Astrocyte (in vitro differentiated cells and primary cell): ENCODE measurements around the gene DNMT1. TPM values are rescaled to one million over a fixed set of nuclear protein-coding genes. Genes with fewer than 3 reads are reported as not detected.
"Not testable (repeated sequence)": the region's sequence is repeated elsewhere in the genome, so short reads cannot be mapped to it uniquely, and the experiment has no call there.

Experiments
- DNase-seq: peaks from one replicate; pipeline ENCODE4 v3.0.0-alpha.2; 2010; ENCODE audit warnings: low read depth
- FAIRE-seq: peaks from 2 replicates; lab custom pipeline; 2011; peaks lifted over from hg19 to GRCh38; lab: Jason Lieb, UNC
- H2AFZ ChIP-seq: 2 replicates; pipeline ENCODE4 v1.6.0; 2012; ENCODE audit warnings: low read depth, low read length, inconsistent platforms
- H3K27ac ChIP-seq: 2 replicates; pipeline ENCODE4 v1.5.1; 2011; ENCODE audit warnings: low read depth, low read length, inconsistent platforms
- H3K27me3 ChIP-seq: 2 replicates; pipeline ENCODE4 v1.6.0; 2011; ENCODE audit warnings: low read length, inconsistent platforms; ENCODE audit not compliant: insufficient read depth
- H3K36me3 ChIP-seq: 2 replicates; pipeline ENCODE4 v1.5.1; 2011; ENCODE audit warnings: low read length, inconsistent platforms; ENCODE audit not compliant: insufficient read depth
- H3K4me1 ChIP-seq: 2 replicates; pipeline ENCODE4 v1.5.1; 2011; ENCODE audit warnings: low read length, inconsistent platforms; ENCODE audit not compliant: insufficient read depth
- H3K4me2 ChIP-seq: 2 replicates; pipeline ENCODE4 v1.6.0; 2012; ENCODE audit warnings: low read length, inconsistent platforms
- H3K4me3 ChIP-seq: 2 replicates; pipeline ENCODE4 v1.5.1; 2011; ENCODE audit warnings: low read depth, mild to moderate bottlenecking, low read length, inconsistent platforms; ENCODE audit not compliant: insufficient read depth
- H3K79me2 ChIP-seq: 2 replicates; pipeline ENCODE4 v1.6.0; 2012; ENCODE audit warnings: mild to moderate bottlenecking, low read length, inconsistent platforms; ENCODE audit not compliant: insufficient read depth
- H3K9ac ChIP-seq: 2 replicates; pipeline ENCODE4 v1.6.0; 2012; ENCODE audit warnings: mild to moderate bottlenecking, low read length, inconsistent platforms
- H3K9me3 ChIP-seq: 2 replicates; pipeline ENCODE4 v1.5.1; 2012; ENCODE audit warnings: low read depth, mild to moderate bottlenecking, low read length, inconsistent platforms; ENCODE audit not compliant: insufficient read depth
- H4K20me1 ChIP-seq: 2 replicates; pipeline ENCODE4 v1.6.0; 2012; ENCODE audit warnings: low read length, inconsistent platforms; ENCODE audit not compliant: insufficient read depth
- H3K27ac Mint-ChIP-seq: one replicate; pipeline ENCODE4 v1.8.0; 2021; ENCODE audit warnings: mild to moderate bottlenecking, mixed read lengths; ENCODE audit not compliant: unreplicated experiment
- H3K27me3 Mint-ChIP-seq: one replicate; pipeline ENCODE4 v1.8.0; 2021; ENCODE audit warnings: low read depth, mixed read lengths; ENCODE audit not compliant: unreplicated experiment
- H3K36me3 Mint-ChIP-seq: one replicate; pipeline ENCODE4 v1.8.0; 2021; ENCODE audit warnings: low read depth, mixed read lengths; ENCODE audit not compliant: unreplicated experiment
- H3K4me1 Mint-ChIP-seq: one replicate; pipeline ENCODE4 v1.8.0; 2021; ENCODE audit warnings: low read depth, mixed read lengths; ENCODE audit not compliant: unreplicated experiment
- H3K4me3 Mint-ChIP-seq: one replicate; pipeline ENCODE4 v1.8.0; 2021; ENCODE audit warnings: mild to moderate bottlenecking, moderate library complexity, mixed read lengths; ENCODE audit not compliant: unreplicated experiment
- H3K9me3 Mint-ChIP-seq: one replicate; pipeline ENCODE4 v1.8.0; 2021; ENCODE audit warnings: mild to moderate bottlenecking, mixed read lengths; ENCODE audit not compliant: unreplicated experiment
- EZH2 ChIP-seq: IDR thresholded peaks from 2 replicates; pipeline ENCODE4 v1.6.1; 2012; ENCODE audit warnings: mild to moderate bottlenecking, low read length, inconsistent platforms; ENCODE audit not compliant: insufficient read depth
- total RNA-seq: library from RNA; stranded (reverse); gene quantifications from 2 replicates; pipeline ENCODE4 v1.2.1, GENCODE V29; 2021
- TF ChIP-seq, protein P1 (sequence below): IDR thresholded peaks from 2 replicates; pipeline ENCODE4 v1.5.1; 2011; ENCODE audit warnings: low read depth, mild to moderate bottlenecking, inconsistent platforms, low read length, moderate library complexity; ENCODE audit not compliant: insufficient read depth

Gene DNMT1
- total RNA-seq, 1 donor from 2014 or later: 50.6 TPM

GRCh38 chr19:10205636-10206035, 10.9 kb upstream of the DNMT1 start:
- no peaks in the 10 kb centered on the region for H3K79me2 ChIP-seq
- H3K9ac ChIP-seq: no peak overlapping the region
- TF ChIP-seq, protein P1, sequence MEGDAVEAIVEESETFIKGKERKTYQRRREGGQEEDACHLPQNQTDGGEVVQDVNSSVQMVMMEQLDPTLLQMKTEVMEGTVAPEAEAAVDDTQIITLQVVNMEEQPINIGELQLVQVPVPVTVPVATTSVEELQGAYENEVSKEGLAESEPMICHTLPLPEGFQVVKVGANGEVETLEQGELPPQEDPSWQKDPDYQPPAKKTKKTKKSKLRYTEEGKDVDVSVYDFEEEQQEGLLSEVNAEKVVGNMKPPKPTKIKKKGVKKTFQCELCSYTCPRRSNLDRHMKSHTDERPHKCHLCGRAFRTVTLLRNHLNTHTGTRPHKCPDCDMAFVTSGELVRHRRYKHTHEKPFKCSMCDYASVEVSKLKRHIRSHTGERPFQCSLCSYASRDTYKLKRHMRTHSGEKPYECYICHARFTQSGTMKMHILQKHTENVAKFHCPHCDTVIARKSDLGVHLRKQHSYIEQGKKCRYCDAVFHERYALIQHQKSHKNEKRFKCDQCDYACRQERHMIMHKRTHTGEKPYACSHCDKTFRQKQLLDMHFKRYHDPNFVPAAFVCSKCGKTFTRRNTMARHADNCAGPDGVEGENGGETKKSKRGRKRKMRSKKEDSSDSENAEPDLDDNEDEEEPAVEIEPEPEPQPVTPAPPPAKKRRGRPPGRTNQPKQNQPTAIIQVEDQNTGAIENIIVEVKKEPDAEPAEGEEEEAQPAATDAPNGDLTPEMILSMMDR: no peak
- no peak for TF ChIP-seq EZH2
- FAIRE-seq: no peak
- no peaks in the 10 kb centered on the region for H3K36me3 ChIP-seq
- Mint-ChIP-seq H3K36me3 (peaks cover 2% of the 10 kb centered on the region), H3K27ac (no peak overlapping the region), H3K4me1 (peaks cover 11% of the 10 kb centered on the region), H3K27me3 (peaks cover 5% of the 10 kb centered on the region), H3K9me3 (peaks cover 9% of the 10 kb centered on the region), H3K4me3 (no peak overlapping the region)
- H3K27ac ChIP-seq: no peak overlapping the region
- no peak for DNase-seq
- H4K20me1 ChIP-seq: no peaks in the 10 kb centered on the region
- H2AFZ ChIP-seq: no peak overlapping the region
- H3K4me2 ChIP-seq: no peak overlapping the region
- H3K9me3 ChIP-seq: no peaks in the 10 kb centered on the region
- H3K4me1 ChIP-seq: peaks cover 19% of the 10 kb centered on the region
- H3K27me3 ChIP-seq: no peaks in the 10 kb centered on the region
- no peak overlapping the region for H3K4me3 ChIP-seq

- no peak overlapping the region for H3K4me3 ChIP-seq
- H3K36me3 Mint-ChIP-seq: peaks cover 2% of the 10 kb centered on the region
- no peak overlapping the region for H3K4me2 ChIP-seq
- no peak overlapping the region for H3K9ac ChIP-seq
- H3K27me3 ChIP-seq: no peaks in the 10 kb centered on the region
- no peaks in the 10 kb centered on the region for H3K79me2 ChIP-seq
- no peak overlapping the region for H3K27ac Mint-ChIP-seq
- no peak overlapping the region for H2AFZ ChIP-seq
- FAIRE-seq (no peak), DNase-seq (no peak)
- no peak overlapping the region for H3K27ac ChIP-seq
- peaks cover 9% of the 10 kb centered on the region for H3K9me3 Mint-ChIP-seq
- H3K9me3 ChIP-seq: no peaks in the 10 kb centered on the region
- peaks cover 2% of the 10 kb centered on the region for H3K27me3 Mint-ChIP-seq
- peaks cover 9% of the 10 kb centered on the region for H3K4me1 Mint-ChIP-seq
- TF ChIP-seq, protein P1: no peak
- no peak for TF ChIP-seq EZH2
- H3K4me1 ChIP-seq: peaks cover 13% of the 10 kb centered on the region
- H4K20me1 ChIP-seq: no peaks in the 10 kb centered on the region
- H3K36me3 ChIP-seq: no peaks in the 10 kb centered on the region
- H3K4me3 Mint-ChIP-seq: no peak overlapping the region
Measured at GRCh38 chr19:10203686-10204085, 8.9 kb upstream of the DNMT1 start.

DNA sequence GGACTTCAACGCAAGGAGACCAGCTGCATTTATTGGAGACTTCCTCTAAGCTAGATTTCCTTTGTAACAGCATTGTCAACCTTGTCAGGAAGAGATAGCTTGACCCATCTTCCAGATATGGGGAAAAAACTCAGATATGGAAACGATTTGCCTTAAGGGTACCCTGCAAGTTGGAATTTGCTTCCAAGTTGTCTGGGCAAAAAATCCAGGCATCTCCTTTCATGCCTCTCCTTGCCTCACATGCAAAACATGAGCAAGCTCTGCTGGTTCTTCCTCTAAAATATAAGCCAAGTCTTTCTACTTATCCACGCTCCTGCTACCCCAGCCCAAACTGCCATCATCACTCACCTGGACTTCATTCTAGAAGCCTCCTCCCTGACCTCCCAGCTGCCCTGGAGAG, 6.4 kb upstream of the DNMT1 start:
- DNase-seq (no peak), FAIRE-seq (no peak)
- Histone ChIP-seq H3K4me1 (peaks cover 5% of the 10 kb centered on the region), H3K27ac (no peak overlapping the region), H2AFZ (no peak overlapping the region), H3K9ac (no peak overlapping the region), H3K4me3 (no peak overlapping the region), H3K27me3 (no peaks in the 10 kb centered on the region), H3K79me2 (no peaks in the 10 kb centered on the region), H3K36me3 (no peaks in the 10 kb centered on the region), H4K20me1 (no peaks in the 10 kb centered on the region), H3K9me3 (no peaks in the 10 kb centered on the region), H3K4me2 (no peak overlapping the region)
- Mint-ChIP-seq H3K27me3 (peaks cover 2% of the 10 kb centered on the region), H3K4me3 (no peak overlapping the region), H3K4me1 (peaks cover 1% of the 10 kb centered on the region), H3K36me3 (no peaks in the 10 kb centered on the region), H3K27ac (no peak overlapping the region), H3K9me3 (no peaks in the 10 kb centered on the region)
- TF ChIP-seq EZH2: no peak
- TF ChIP-seq, protein P1: no peak

GRCh38 chr19:10200101-10200500, 5.3 kb upstream of the DNMT1 start:
- H4K20me1 ChIP-seq, H3K4me3 Mint-ChIP-seq, DNase-seq, H3K27ac Mint-ChIP-seq, H3K27me3 ChIP-seq, H3K9me3 Mint-ChIP-seq, H3K9ac ChIP-seq, H3K4me2 ChIP-seq, H3K4me3 ChIP-seq, H3K36me3 ChIP-seq, H3K4me1 ChIP-seq, H3K27me3 Mint-ChIP-seq, H3K27ac ChIP-seq, FAIRE-seq, H3K4me1 Mint-ChIP-seq, H3K79me2 ChIP-seq, H2AFZ ChIP-seq, H3K9me3 ChIP-seq, H3K36me3 Mint-ChIP-seq: not testable (repeated sequence)
